Hepatocyte (in vitro differentiated cells): ENCODE measurements around the gene ADAM11.

Experiments used
- CTCF ChIP-seq: fragments of 200-600 bp; sonication (generic); IDR thresholded peaks from 2 replicates; pipeline ENCODE4 v1.5.1; 2016; ENCODE audit warnings: antibody characterized with exemption, mild to moderate bottlenecking; ENCODE audit not compliant: poor library complexity
- EZH2 ChIP-seq: fragments of 200-600 bp; sonication (generic); IDR thresholded peaks from 2 replicates; pipeline ENCODE4 v1.6.1; 2016; ENCODE audit warnings: antibody characterized with exemption, mild to moderate bottlenecking, borderline replicate concordance

GRCh38 chr17:44794851-44795413, 36.1 kb downstream of the ADAM11 start:
- no peak for TF ChIP-seq EZH2
- TF ChIP-seq CTCF = no peak
